Spleen (tissue), 11 donors: ENCODE data around the gene GMNC. TPM values are rescaled to one million over a fixed set of nuclear protein-coding genes. Genes with fewer than 3 reads are reported as not detected.

Experiments used
- DNase-seq: peaks from one replicate; pipeline ENCODE4 v3.0.0-alpha.2; 2020
- H3K27ac ChIP-seq, 8 donors: fragments of 200-600 bp; sonication (generic) in 7 of 8; 1 replicate in 4 of 8; 2 replicates in 4 of 8; pipeline versions ENCODE4 v1.5.0 to v1.8.0; 2016 to 2021; ENCODE audit warnings: inconsistent platforms in 4 of 8, mild to moderate bottlenecking in 4 of 8, moderate library complexity in 1 of 8
- H3K27me3 ChIP-seq, 7 donors: fragments of 200-600 bp; sonication (generic) in 6 of 7; replicated peaks in 1 of 7; 1 replicate in 4 of 7; 2 replicates in 3 of 7; pipeline versions ENCODE4 v1.5.0 to v1.8.0; 2016 to 2021; ENCODE audit warnings: inconsistent platforms in 3 of 7, mild to moderate bottlenecking in 1 of 7
- H3K36me3 ChIP-seq, 6 donors: fragments of 200-600 bp; sonication (generic) in 5 of 6; 1 replicate in 4 of 6; 2 replicates in 2 of 6; pipeline versions ENCODE4 v1.5.0 to v1.8.0; 2016 to 2021; ENCODE audit warnings: inconsistent platforms in 2 of 6
- H3K4me1 ChIP-seq, 6 donors: fragments of 200-600 bp; sonication (generic) in 5 of 6; 1 replicate in 3 of 6; 2 replicates in 3 of 6; pipeline versions ENCODE4 v1.5.0 to v1.8.0; 2016 to 2021; ENCODE audit warnings: inconsistent platforms in 3 of 6
- H3K4me3 ChIP-seq, 8 donors: fragments of 200-600 bp; sonication (generic) in 7 of 8; 1 replicate in 4 of 8; 2 replicates in 4 of 8; pipeline versions ENCODE4 v1.5.0 to v1.8.0; 2016 to 2021; ENCODE audit warnings: inconsistent platforms in 4 of 8, mild to moderate bottlenecking in 4 of 8, moderate library complexity in 2 of 8
- H3K9me3 ChIP-seq, 8 donors: fragments of 200-600 bp; sonication (generic) in 7 of 8; 1 replicate in 4 of 8; 2 replicates in 4 of 8; pipeline versions ENCODE4 v1.5.0 to v1.8.0; 2016 to 2021; ENCODE audit warnings: inconsistent platforms in 4 of 8
- POLR2A ChIP-seq, 3 donors: fragments of 450-650 bp; IDR thresholded peaks; one replicate each; pipeline ENCODE4 v1.5.1; 2017; ENCODE audit warnings: antibody characterized with exemption in 3 of 3, mild to moderate bottlenecking in 1 of 3
- POLR2AphosphoS5 ChIP-seq, 3 donors: sonication (generic); formaldehyde crosslinking; IDR thresholded peaks; one replicate each; pipeline ENCODE4 v1.5.1; 2017; ENCODE audit warnings: antibody characterized with exemption in 3 of 3
- WGBS, 5 donors: extraction: QIAGEN DNeasy Blood & Tissue Kit in 3 of 5; methylation state at CpG; one replicate each; pipeline versions ENCODE4 v1.1.5 to v1.1.7; 2013 to 2018; 5-methylcytosine and 5-hydroxymethylcytosine counted together
- intact Hi-C: fragments of 100-400 bp; cut with DNase I; formaldehyde crosslinking; loops from one replicate; pipeline ENCODE4 v1.15.0; 2023; ENCODE audit warnings: low total_unique reads
- polyA plus RNA-seq, 3 donors: library from polyadenylated mRNA; stranded (reverse); fragments of 200-250 nt; gene quantifications; one replicate each; pipeline ENCODE4 v1.2.1, GENCODE V29; 2013
- total RNA-seq, 7 donors: library from RNA; depleted of rRNA in 3 of 7; stranded (reverse); fragments of >200 nt in 3 of 7; fragmentation: NEBNext Ultra II Directional in 4 of 7; extraction: Animal tissue kit (Norgen Biotek cat#: 25700) in 4 of 7; gene quantifications; one replicate each; pipeline versions ENCODE4 v1.1.0 to v1.2.1, GENCODE V29; 2016 to 2021
- TF ChIP-seq, protein P1 (sequence below), 11 experiments: fragments of 200-600 bp in 7 of 11; fragments of 450-650 bp in 4 of 11; sonication (generic) in 4 of 11; IDR thresholded peaks in 8 of 11; conservative IDR thresholded peaks in 3 of 11; 1 replicate in 7 of 11; 2 replicates in 4 of 11; pipeline versions ENCODE4 v1.4.0 to v1.8.0; 2016 to 2021; ENCODE audit warnings: antibody characterized with exemption in 11 of 11, inconsistent platforms in 4 of 11, mild to moderate bottlenecking in 1 of 11
- donor health status: healthy with polysubstance abuse.
- donor health status: DM: no; HTN: no; CAD: no; lungs with moderate emphysema.
- donor health status: DM: no; HTN: no; CAD: no.
- donor health status: Bipolar disorder and iron deficiency.
- donor health status: healthy.
- donor health status: DM: no; HTN: no; CAD: no.
- donor health status: DM: yes; HTN: yes; CAD: no.

Gene GMNC
- total and polyA plus RNA-seq, 10 donors = 0.03 to 0.26 TPM; not detected in 8

GRCh38 chr3:190864002-190864401 lies 1.5 kb upstream of the GMNC start:
- intact Hi-C loops = no loop called here
- peaks cover 0 to 61% (median 3%) of the 10 kb centered on the region in 7 donors for H3K27me3 ChIP-seq
- H3K9me3 ChIP-seq = no peaks in the 10 kb centered on the region
- H3K4me1 ChIP-seq = peaks cover 0 to 13% (median 0%) of the 10 kb centered on the region in 6 donors
- no peaks in the 10 kb centered on the region for H3K36me3 ChIP-seq
- TF ChIP-seq POLR2A (IDR thresholded peaks at IDR 0.05) = no peak
- TF ChIP-seq, protein P1, sequence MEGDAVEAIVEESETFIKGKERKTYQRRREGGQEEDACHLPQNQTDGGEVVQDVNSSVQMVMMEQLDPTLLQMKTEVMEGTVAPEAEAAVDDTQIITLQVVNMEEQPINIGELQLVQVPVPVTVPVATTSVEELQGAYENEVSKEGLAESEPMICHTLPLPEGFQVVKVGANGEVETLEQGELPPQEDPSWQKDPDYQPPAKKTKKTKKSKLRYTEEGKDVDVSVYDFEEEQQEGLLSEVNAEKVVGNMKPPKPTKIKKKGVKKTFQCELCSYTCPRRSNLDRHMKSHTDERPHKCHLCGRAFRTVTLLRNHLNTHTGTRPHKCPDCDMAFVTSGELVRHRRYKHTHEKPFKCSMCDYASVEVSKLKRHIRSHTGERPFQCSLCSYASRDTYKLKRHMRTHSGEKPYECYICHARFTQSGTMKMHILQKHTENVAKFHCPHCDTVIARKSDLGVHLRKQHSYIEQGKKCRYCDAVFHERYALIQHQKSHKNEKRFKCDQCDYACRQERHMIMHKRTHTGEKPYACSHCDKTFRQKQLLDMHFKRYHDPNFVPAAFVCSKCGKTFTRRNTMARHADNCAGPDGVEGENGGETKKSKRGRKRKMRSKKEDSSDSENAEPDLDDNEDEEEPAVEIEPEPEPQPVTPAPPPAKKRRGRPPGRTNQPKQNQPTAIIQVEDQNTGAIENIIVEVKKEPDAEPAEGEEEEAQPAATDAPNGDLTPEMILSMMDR (IDR thresholded peaks at IDR 0.05 in 8 of 11, conservative IDR thresholded peaks at IDR 0.05 in 3 of 11) = no peak
- no peak for TF ChIP-seq POLR2AphosphoS5 (IDR thresholded peaks at IDR 0.05)
- no peak overlapping the region for H3K4me3 ChIP-seq
- DNase-seq = no peak
- no peak overlapping the region for H3K27ac ChIP-seq

DNA sequence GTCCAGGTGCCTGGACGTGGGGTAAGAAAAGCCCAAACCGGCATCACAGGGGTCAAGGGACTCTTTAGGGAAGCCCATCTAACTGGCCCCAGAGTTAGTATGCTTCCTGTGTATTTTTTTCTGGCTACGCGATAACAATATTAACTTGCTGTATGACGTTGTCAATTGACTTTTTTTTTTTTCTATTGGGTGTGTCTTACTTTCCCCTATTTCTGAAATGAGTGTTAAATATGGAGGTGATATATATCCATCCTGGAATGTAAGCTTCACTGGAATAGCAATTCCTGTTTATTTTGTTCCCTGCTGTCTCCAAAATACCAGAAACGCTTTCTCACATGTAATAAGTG lies 598 bp upstream of the GMNC start:
- no peaks in the 10 kb centered on the region for H3K36me3 ChIP-seq
- no peak for DNase-seq
- whole genome bisulfite sequencing, 5 donors = 12 to 17% (median 15%) methylated on average over 6 of the region's 6 CpGs
- intact Hi-C loops = no loop called here
- no peaks in the 10 kb centered on the region for H3K9me3 ChIP-seq
- peaks cover 0 to 61% (median 3%) of the 10 kb centered on the region in 7 donors for H3K27me3 ChIP-seq
- peak overlapping the region; percentile 42 to 78 (median 47) for H3K4me3 ChIP-seq
- peaks cover 0 to 13% (median 0%) of the 10 kb centered on the region in 6 donors for H3K4me1 ChIP-seq
- TF ChIP-seq POLR2A (IDR thresholded peaks at IDR 0.05) = no peak
- no peak for TF ChIP-seq POLR2AphosphoS5 (IDR thresholded peaks at IDR 0.05)
- TF ChIP-seq, protein P1 (IDR thresholded peaks at IDR 0.05 in 8 of 11, conservative IDR thresholded peaks at IDR 0.05 in 3 of 11) = no peak
- H3K27ac ChIP-seq = peak overlapping the region in 6 of 8 donors; percentile 32 to 80 (median 60)

- Histone ChIP-seq H3K36me3 (no peaks in the 10 kb centered on the region), H3K9me3 (peaks cover 0 to under 1% (median 0%) of the 10 kb centered on the region in 8 donors), H3K4me1 (peaks cover 0 to 13% (median 0%) of the 10 kb centered on the region in 6 donors), H3K27ac (no peak overlapping the region), H3K4me3 (no peak overlapping the region), H3K27me3 (peaks cover 0 to 44% (median 3%) of the 10 kb centered on the region in 7 donors)
- no peak for TF ChIP-seq POLR2A (IDR thresholded peaks at IDR 0.05)
- TF ChIP-seq POLR2AphosphoS5 (IDR thresholded peaks at IDR 0.05) = no peak
- TF ChIP-seq, protein P1 (IDR thresholded peaks at IDR 0.05 in 8 of 11, conservative IDR thresholded peaks at IDR 0.05 in 3 of 11) = no peak
- DNase-seq = no peak
- WGBS, 5 donors = 79 to 86% (median 81%) methylated on average over 7 of the region's 7 CpGs
- intact Hi-C loops = no loop called here
Measured at GRCh38 chr3:190860521-190860920, 2.0 kb downstream of the GMNC start.

DNA sequence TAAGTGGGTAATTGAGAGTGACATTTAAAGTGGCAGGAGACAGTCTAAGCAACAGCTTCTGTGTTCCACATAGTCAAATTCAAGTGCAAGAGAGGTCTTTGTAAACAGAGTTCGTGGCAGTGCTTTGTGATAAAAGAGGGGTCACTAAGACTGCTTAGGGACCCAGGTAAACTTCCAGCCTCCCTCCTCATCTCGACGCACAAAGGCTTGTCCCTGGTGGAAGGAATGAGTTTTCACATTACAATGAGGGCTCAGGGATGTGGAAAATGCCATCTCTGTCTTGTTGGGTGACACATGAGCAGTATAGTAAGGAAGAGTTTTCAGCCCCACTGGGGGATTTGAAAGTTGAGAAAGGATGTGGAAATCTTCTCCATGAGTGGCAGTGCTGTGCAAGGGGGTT lies 7.3 kb downstream of the GMNC start:
- WGBS, 5 donors = 50 to 77% (median 63%) methylated on average over 3 of the region's 3 CpGs
- intact Hi-C loops = no loop called here
- Histone ChIP-seq H3K27me3 (no peaks in the 10 kb centered on the region), H3K4me1 (no peaks in the 10 kb centered on the region), H3K9me3 (peaks cover 0 to 4% (median 0%) of the 10 kb centered on the region in 8 donors), H3K27ac (no peak overlapping the region), H3K4me3 (no peak overlapping the region), H3K36me3 (no peaks in the 10 kb centered on the region)
- no peak for TF ChIP-seq POLR2A (IDR thresholded peaks at IDR 0.05)
- TF ChIP-seq, protein P1 (IDR thresholded peaks at IDR 0.05 in 8 of 11, conservative IDR thresholded peaks at IDR 0.05 in 3 of 11) = no peak
- no peak for DNase-seq
